Activated CD4-positive, alpha-beta T cell treated with anti-CD3 and anti-CD28 coated beads, Interleukin-2, amount 50 U/mL, for 16 hours (primary cell): Measurements from ENCODE around the gene CARS2.
"Not testable (repeated sequence)": the region's sequence is repeated elsewhere in the genome, so short reads cannot be mapped to it uniquely, and the experiment has no call there.

Experiments used
- DNase-seq: peaks from one replicate; pipeline ENCODE4 v3.0.0-alpha.2; 2020

CARS2 gene

DNA sequence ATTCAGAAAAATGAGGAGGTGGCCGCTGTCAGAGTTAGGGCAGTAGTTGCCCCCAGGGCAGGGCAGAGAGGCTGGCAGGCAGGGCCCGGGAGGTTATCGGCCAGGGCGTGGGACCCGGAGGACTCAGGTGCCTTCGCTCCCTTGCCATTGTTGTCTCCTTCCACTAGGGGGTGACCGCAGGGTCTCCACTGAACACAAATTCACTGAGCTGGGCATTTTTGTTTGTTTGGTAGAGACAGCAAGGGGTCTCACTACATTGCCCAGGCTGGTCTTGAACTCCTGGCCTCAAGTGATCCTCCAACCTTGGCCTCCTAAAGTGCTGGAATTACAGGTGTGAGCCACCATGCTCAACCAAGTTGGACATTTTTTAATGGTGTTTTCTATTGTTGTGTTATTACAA, 25.1 kb downstream of the CARS2 start:
- no peak for DNase-seq

DNA sequence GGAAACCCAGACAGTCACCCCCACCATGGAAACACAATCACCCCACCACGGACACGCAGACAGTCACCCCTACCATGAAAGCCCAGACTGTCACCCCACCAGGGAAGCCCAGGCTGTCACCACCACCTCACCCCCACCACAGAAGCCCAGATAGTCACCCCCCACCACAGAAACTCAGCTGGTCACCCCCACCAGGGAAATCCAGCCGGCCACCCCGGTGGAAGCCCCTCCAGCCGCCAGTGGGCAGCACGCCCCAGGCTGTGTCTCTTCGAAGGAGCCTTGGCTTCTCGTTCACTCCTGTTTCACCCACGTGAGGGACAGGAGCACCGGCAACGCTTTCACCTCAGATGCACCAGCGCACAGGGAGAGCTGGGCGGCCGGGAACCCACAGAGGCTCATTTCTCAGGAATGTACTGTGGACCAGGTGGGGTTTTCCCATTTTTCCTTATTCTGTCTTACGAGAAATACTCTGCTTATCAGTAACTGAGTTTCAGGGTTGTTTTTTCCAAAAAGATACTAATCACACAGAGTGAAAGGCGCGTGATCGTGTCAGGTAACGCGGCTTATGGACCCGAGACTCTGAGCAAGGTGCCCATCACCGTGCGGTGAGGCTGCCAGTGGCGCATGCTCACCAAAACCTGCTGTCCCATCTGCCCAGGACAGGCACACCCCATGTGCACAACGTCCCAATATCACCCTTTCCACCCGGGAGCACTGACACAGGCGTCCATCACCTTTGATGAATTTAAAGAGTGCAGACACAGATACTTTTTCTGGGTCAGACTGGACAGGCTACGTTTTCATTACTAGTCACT, 28.0 kb downstream of the CARS2 start:
- no peak for DNase-seq

DNA sequence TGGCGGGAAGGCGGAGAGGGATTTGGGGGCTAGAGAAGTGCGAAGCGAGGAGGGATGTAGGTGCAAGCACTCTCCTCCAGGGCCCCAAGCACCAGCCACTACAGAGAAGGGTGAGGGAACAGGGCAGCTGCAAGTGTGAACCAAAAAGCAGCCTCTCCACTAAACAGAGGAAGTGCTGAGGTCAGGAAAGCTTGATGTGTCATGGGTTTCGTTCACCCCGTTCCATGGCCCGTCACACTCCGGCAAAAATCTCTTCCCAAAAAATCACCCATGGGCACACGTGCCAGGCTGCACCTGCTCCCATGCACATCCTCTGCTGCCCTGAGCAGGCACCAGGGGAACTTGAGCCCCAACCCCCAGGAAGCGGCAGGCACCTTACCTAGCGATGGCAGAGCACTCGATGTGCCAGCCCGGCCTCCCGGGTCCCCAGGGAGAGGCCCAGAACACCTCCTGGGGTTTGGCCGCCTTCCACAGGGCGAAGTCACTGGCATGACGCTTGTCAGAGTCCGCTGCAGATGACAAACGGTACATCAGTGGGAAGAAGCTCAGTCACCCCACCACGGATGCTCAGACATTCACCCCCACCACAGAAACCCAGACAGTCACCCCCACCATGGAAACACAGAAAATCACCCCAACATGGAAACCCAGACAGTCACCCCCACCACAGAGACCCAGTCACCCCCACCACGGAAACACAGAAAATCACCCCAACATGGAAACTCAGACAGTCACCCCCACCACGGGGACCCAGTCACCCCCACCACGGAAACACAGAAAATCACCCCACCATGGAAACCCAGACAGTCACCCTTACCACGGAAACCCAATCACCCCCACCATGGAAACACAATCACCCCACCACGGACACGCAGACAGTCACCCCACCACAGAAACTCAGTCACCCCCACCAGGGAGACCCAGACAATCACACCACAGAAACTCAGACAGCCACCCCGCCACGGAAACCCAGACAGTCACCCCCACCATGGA, 29.0 kb downstream of the CARS2 start:
- no peak for DNase-seq

DNA sequence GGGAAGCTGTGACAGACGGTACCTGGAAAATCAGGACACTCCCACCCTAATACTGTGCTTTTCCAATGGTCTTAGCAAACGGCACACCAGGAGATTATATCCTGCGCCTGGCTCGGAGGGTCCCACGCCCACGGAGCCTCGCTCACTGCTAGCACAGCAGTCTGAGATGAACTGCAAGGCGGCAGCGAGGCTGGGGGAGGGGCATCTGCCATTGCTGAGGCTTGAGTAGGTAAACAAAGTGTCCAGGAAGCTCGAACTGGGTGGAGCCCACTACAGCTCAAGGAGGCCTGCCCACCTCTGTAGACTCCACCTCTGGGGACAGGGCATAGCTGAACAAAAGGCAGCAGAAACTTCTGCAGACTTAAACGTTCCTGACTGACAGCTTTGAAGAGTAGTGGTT, 36.1 kb downstream of the CARS2 start:
- DNase-seq = not testable (repeated sequence)

DNA sequence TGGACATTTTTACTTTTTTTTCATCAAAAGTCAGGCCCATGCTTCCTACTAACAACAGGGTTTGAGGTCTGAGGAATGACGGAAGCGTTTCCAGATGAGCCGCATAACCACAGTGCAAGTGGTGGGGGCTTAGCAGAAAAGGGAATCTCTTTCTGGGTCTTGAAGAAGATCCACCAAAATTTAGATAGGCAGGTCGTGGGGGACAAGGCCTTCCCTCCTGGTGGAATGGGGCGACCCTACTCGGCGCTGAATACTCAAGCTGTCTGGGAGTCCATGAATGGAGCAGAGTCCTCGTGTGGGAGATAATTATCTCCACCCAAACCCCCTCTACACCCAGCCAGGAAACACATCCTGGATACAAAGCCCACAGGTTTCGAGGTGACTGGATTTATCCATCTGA, 36.9 kb downstream of the CARS2 start:
- DNase-seq = no peak

DNA sequence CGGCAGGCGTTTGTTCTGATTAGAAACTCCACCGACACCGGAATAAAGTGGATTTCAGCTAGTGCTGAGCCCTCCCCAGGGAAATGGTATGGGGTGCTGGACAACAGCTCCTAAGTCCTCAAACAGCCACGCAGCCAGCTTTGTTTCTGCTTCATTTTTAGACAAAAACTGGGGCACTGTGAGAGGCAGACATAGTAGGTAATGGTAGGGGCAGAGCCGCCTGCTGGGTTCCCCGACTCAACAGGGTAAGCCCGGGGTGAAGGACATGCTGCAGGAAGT, 39.7 kb downstream of the CARS2 start:
- no peak for DNase-seq

DNA sequence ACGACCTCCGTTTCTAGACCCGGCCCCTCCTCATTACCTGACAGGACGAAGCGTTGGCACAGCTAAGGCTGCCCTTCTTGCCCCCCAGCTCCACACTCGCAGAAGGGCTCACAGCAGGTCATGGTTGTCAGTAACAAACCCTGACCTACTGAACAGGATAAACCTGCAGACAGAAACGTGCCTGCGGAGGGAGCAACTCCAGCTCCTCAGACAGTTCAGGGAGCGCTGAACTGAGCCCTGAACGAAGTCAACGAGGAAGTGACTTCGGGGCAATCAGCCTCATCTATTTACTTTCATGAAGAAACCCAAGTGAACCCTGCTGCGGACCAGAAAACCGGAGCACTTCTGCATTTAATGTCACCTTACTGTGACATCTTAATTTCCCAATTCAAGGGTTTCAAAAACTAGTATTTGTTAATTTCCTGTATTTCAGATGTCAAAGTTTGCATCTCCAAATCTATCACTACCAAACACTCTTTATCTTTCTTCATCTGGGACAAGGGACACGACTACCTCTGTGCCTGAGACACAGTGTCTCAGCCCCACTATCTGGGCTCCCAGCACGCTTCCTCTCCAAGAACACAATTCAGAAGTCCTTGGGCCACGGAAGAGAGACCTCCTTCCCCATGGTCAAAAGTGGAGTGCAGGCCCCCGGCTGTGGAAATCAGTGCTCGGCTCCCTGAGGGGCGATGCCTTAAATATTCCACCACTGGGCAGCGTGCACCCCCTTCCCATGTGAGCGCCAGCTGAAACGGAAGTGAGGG, 40.2 kb downstream of the CARS2 start:
- DNase-seq = no peak

DNA sequence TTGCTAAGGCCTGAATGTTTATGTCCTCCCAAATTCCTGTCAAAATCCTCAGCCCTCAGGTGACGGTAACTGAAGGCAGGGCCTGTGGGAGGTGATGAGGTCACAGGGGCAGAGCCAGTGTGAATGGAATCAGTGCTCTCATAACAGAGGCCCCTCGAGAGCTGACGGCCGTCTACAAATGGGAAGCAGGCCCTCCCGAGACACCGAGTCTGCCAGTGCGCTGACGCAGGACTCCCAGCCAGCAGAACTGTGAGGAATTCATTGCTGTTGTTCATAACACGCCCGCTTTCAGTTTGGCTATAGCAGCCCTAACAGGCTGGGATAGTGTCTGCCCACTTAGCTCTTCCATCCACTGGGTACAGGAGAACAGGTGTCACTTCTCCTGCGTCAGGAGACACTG, 41.2 kb downstream of the CARS2 start:
- DNase-seq = no peak

DNA sequence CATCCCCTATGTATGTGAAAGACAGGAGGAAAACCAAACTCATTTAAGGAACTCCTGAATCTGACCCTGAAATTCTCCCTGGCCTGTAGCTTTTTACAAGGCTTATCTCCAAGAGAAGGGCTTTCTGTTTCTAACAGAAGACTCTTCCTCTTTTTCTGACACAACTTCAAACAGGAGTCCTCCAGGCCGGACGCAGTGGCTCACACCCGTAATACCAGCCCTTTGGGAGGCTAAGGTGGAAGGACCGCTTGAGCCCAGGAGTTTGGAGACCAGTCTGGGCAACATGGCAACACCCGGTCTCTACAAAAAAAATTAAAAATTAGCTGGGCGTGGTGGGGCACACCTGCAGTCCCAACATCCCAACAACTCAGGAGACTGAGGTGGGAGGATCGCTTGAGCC, 41.9 kb downstream of the CARS2 start:
- no peak for DNase-seq

DNA sequence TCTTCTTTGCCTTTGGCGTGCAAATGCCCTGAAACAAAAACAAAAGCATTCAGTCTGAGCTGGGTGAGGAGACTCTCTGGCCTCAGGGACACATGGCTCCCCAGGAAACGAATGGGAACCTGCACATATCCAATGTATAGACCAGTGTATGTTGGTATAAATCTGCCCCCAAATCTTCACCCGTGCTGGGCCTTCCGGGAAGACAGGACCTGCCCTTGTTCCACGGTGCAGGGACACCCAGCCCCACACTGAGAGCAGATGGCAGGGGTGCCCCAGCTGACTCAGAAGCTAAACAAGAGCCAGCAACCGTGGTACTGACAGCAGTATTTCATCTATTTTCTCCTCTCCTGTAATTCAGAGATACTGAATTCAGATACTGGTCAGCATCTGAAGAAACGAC, 42.4 kb downstream of the CARS2 start:
- no peak for DNase-seq

DNA sequence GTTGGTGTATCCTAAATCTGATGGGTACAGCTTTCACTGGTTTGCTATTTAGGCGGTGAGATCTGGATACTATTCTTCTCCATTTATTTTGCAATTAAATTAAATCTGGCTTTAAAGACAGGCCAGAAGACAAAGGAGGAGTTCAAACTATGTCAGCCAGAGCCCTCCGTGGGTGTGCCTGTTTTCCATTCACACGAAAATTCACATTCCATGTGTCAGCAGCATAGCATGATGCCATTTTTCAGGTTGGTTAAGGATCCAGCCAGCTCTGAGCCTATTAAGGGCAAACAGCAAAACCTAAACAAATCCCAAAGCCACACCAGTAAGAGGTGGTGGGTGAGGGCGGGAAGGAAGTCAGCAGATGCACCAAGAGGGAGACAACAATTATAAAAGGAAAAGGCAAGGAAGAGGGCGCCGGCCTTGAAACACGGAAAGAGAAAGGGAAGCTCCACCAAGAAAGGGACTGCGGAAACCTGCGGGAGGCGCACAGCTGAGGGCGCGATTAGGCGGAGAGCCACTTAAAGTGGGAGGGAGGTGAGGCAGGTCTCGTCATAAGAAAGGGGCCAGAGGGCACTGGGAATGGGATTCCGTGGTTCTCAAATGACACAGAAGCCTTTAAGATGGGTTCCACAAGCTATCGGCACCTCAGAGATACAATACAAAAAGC, 43.0 kb downstream of the CARS2 start:
- DNase-seq = no peak

DNA sequence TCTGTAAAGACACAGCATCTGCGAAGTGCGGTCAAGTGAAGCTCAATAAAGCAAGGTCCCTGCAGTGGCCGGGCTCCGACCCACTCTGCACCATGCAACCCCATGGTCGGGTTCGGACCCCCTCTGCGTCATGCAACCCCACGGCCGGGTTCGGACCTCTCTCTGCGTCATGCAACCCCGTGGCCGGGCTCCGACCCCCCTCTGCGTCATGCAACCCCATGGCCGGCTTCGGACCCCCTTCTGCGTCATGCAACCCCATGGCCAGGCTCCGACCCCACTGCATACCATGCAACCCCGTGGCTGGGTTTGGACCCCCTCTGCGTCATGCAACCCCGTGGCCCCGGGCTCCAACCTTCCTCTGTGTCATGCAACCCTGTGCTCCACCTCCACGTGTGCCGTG, 43.8 kb downstream of the CARS2 start:
- DNase-seq = no peak

DNA sequence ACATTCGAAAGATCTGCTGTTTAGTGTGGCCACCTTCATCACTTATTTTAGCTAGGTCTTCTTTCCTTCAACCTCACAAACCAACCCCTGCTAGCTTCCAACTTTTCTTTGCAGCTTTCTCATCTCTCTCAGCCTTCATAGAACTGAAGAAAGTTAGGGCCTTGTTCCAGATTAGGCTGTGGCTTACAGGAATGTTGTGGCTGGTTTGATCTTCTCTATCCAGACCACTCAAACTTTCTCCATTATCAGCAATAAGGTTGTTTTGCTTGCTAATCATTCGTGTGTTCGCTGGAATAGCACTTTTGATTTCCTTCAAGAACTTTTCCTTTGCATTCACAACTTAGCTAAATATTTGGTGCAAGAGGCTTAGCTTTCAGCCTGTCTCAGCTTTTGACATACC, 44.7 kb downstream of the CARS2 start:
- no peak for DNase-seq

DNA sequence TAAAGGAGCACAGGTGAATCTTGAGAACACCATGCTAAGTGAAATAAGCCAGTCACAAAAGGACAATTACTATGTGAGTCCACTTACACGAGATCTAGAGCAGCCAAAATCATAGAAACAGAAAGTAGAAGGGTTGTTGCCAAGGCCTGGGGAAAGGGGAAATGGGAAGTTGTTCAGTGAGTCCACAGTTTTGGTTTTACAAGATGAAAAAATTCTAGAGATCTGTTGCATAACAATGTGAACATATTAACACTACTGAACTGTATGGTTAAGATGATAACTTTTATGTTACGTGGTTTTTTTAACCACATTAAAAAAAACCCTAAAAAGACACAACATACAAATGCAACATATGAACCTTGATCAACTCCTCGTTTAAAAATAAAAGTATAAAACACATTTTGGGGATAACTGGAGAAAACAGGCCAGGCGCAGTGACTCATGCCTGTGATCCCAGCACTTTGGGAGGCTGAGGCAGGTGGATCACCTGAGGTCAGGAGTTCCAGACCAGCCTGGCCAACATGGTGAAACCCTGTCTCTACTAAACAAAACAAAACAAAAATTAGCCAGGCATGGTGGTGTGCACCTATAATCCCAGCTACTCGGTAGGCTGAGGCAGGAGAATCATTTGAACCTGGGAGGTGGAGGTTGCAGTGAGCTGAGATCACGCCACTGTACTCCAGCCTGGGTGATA, 47.6 kb downstream of the CARS2 start:
- peak; percentile 27 for DNase-seq

DNA sequence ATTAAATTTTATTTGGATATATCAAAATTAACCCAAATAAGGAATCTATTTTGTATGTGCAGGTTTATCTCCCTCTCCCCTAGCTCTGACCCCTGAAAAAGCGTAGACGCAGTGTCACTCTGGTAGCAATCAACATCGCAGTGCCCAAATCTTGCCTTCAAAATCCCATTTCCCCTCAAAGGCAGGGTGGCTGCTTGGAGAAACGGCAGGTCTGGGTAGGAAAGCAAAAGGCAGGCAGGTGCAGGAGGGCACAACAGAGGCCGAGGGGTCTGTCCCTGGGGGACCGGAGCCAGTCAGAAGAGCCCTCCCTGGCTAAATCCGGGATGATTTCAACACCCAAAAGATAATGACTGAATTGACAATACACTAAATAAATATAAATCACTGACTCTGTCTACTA, 48.7 kb downstream of the CARS2 start:
- no peak for DNase-seq

DNA sequence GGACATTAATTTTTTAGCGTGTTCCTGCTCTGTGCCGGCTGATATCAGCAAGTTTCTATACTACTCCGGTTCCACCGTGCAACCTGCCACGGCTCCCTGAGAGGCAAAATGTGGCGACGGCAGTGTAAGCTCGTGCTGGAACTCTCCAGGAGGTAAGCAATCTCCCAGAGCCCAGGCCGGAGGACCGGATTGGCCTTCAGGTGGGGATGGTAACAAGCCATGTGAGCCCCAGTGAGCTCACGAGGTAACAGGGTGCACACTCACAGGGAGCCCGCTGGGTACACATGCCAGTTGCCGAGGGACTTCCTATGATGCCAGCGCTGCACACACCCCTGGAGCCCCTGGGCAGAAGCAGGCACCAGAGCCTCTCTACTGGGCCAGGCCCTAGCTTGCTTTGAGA, 52.1 kb downstream of the CARS2 start:
- no peak for DNase-seq

DNA sequence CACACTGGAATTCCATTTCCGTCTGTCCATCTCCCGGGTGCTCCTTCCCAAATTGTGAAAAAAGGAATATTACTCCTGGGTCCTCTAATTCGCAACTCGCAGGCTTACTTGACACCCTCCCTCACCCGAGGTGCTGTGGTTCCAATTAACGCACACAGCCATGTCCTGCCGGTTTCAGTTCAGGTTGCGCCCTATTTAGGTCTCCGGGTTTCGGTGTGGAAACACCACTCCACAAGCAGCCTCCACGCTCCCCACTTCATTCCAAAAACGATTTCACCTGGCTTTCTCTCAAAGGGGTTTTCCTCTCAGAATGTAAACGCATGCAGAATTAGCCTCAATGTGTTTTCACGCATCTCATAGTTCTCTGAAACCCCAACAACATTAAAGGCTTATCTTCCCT, 52.6 kb downstream of the CARS2 start:
- DNase-seq = no peak

DNA sequence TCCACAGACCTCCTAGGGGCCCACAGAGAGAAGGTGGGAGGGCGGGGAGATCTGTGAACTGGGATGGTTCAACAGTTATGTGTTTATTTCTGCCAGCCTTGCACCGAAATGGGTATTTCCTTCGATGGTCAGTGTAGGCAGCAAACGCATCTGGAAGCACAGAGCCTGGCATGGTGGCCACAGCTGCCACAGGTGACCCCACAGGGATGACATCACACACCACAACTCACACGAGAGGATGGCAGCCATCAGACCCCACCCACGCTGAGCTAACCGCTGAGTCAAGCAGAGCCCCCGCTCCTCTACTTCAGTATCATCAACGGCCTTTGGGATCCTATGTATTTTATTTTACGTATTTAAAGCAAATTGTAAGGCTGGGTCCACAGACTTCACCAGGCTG, 53.2 kb downstream of the CARS2 start:
- no peak for DNase-seq

DNA sequence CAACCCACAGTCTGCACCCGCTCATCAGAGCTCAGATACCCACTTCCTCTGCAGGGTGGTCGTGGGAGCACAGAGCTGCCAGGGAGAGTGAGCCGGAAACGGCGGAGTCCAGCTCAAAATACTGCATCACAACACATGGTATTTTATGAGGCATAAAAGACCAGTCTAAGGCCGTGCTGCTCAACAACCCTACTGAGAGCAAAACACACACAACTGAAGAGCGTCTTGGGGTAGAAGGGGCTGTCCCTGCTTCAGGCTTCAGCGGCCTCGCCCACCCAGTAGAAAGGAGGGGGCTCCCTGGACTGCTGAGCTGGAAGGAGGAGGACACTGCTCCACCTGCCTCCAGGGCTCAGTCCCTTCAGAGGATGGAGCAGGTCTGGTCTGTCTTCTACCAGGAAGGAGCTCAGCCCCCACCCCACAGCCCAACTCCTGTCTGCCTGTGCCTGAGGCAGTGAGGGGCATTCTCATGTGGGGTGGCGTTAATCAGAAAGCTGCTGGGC, 53.6 kb downstream of the CARS2 start:
- DNase-seq = no peak

DNA sequence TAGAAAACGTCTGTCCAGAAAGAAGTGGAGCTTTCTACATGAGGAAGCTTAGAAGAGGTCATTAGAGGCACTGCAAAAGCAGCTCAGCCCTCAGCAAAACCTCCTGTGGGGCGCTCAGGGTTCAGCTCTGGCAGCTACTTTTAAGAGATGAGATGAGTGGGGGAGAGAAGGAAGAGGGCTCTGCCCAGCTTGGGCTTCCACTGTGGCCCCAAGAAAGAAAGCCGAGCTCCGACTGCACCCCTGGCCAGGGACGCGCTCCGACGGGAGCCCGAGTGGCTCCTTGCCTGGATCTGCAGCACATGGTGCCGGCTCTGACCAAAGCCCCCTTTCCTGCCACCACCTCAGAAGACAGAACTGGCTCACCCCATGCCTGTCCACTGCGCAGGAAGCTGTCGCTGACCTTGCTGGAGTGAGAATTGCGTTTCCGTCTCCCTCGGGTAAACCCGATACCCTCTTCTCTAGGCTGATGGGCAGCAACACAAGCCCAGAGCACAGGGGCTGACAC, 54.1 kb downstream of the CARS2 start:
- no peak for DNase-seq

DNA sequence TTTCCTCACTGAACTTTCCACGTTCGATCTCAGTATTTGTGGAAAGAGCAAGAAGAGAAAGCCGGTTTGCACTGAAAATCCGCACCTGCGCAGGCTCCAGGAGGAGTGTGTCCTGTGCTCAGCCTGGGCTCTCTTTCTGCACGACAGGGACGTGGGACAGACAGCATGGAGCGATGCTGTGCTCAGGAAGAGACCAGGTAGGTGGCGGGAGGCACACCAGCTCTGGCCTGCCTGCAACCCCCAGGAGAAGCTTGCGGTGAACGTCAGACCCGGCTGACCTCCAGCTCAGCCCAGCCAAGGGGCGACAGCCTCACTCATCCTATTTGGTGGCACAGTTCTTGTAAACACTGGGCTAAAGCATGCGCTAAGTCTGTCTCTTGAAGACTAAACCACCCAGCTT, 54.6 kb downstream of the CARS2 start:
- no peak for DNase-seq

DNA sequence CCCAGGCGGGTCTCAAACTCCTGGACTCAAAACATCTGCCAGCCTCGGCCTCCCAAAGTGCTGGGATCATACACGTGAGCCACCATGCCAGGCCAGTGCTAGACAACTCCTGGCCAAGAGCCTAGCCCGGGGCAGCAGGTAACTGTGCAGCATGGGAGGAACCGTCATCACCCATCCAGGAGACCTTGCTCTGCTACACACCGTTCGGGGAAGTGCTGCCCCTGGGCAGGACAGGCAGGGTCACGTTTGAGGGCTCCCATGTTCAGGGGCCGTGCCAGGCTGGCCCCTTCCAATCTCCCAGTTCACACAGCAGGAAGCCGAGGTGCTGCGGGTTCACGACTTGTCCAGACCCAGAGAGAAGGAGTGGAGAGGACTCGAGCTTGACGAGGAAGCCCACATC, 55.5 kb downstream of the CARS2 start:
- no peak for DNase-seq
